B cell (primary cell): ENCODE measurements around the gene FBXL4.

ENCODE experiments used
- CTCF ChIP-seq: fragments of 200-600 bp; IDR thresholded peaks from one replicate; pipeline ENCODE4 v1.8.0; 2022; ENCODE audit warnings: antibody characterized with exemption, mild to moderate bottlenecking
- EZH2 ChIP-seq: IDR thresholded peaks from 2 replicates; pipeline ENCODE4 v1.6.1; 2012; ENCODE audit warnings: borderline replicate concordance, low read depth, mild to moderate bottlenecking, moderate library complexity, low read length; ENCODE audit not compliant: insufficient read depth, poor library complexity, severe bottlenecking

GRCh38 chr6:98995116-98995515 lies 47.4 kb upstream of the FBXL4 start:
- TF ChIP-seq CTCF (no peak), EZH2 (no peak)
